Measurements from ENCODE around the gene LRP11. TPM values are rescaled to one million over a fixed set of nuclear protein-coding genes. Genes with fewer than 3 reads are reported as not detected.

LRP11 gene
- polyA plus RNA-seq, 2 of the 4 experiments (the other 2 are of a cell fraction): 48.9 to 57.7 TPM

DNA sequence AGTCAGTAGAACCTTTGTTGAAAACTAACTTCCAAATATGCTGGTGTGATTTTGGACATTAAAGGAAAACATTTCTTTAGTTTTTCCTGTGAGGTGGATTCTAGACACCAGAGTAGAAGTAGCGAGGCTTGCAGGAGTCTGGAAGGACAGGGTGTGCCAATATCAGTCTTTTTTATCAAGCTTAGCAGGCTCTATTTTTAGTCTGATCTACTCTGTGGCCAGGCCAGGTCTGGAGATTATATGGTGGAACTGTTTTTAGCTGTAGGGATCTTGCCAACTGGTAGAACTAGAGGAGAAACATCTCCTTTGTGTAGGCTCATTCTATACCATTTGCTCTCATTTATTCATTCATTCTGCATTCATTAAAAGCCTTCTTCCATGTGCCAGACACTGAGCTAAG lies 42.7 kb downstream of the LRP11 start:
- ChIA-PET CTCF (interaction anchor here (1.8 to 4.6 kb wide), 3 partner anchors 13 to 44 kb away, joined by 5 to 22 read pairs (median 6); no protein-coding TSS in a partner anchor), POLR2A (no interaction called here)
- Histone ChIP-seq H3K27ac (no peak overlapping the region), H3K4me3 (no peak overlapping the region), H3K4me2 (no peak overlapping the region), H3K4me1 (no peaks in the 10 kb centered on the region), H3K9me3 (no peaks in the 10 kb centered on the region)
- WGBS (ENCODE audit: missing lambda C conversion rate): 86% methylated on average over 1 of the region's 1 CpG
- TF ChIP-seq POLR2A (IDR thresholded peaks at IDR 0.05; ENCODE audit: low read length): no peak
- no peak for TF ChIP-seq CHD4 (IDR thresholded peaks at IDR 0.05; ENCODE audit: borderline replicate concordance)
- TF ChIP-seq HOXB5 (CRISPR knock-in tag; IDR thresholded peaks at IDR 0.05): no peak
- no peak for TF ChIP-seq KDM1A (IDR thresholded peaks at IDR 0.05; ENCODE audit: low read depth)
- FAIRE-seq (no peak), DNase-seq (ENCODE audit: low read depth in 1 of 2, low spot score in 1 of 2) (no peak), ATAC-seq (no peak)

DNA sequence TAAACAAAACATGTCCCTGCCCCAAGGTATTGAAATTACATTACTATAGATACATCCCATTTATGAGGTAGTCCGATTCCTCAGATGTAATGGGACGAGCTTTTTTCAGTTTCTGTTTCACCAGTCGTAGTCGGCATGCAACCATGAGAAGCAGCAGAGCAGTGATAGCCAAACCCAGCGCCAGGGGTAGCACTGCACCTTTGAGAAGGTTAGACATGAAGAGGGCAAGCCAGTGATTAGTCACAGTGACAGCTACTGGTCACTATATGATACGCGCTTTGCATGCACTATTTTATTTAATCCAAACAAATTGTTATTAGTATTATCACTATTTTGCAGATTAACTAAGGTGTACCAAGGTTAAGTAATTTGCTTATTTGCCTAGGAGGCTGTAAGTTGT lies 43.7 kb downstream of the LRP11 start:
- 96% methylated on average over 7 of the region's 7 CpGs for WGBS (ENCODE audit: missing lambda C conversion rate)
- ATAC-seq: no peak

DNA sequence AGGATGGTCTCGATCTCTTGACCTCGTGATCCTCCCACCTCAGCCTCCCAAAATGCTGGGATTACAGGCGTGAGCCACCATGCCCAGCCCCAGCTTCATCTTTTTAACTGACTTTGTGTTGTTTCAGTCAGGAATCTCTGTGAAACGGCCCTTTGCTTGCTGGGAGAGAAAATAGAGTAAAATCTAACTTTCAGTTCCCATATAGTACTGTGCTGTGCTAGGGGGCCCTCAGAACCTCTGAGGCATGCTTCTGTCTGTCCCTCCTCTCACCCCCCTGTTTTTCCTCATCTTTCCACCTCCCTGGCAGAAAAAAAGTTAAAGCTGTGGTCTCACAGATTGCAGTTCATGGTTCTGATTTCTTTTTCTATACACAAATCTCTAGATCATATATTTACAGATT lies 48.4 kb downstream of the LRP11 start:
- H3K4me2 ChIP-seq: no peak overlapping the region
- no peaks in the 10 kb centered on the region for H3K9me3 ChIP-seq
- no peak for DNase-seq (ENCODE audit: low read depth in 1 of 2, low spot score in 1 of 2)
- no peak for FAIRE-seq
- no peak overlapping the region for H3K27ac ChIP-seq
- ChIA-PET POLR2A (no interaction called here), CTCF (interaction anchor here (0.7 to 1.3 kb wide), 2 partner anchors 18 to 20 kb away, joined by 3 read pairs; no protein-coding TSS in a partner anchor)
- 94% methylated on average over 4 of the region's 4 CpGs for WGBS (ENCODE audit: missing lambda C conversion rate)
- H3K4me3 ChIP-seq: no peak overlapping the region
- TF ChIP-seq GATA3 (IDR thresholded peaks at IDR 0.05; ENCODE audit: borderline replicate concordance): no peak
- TF ChIP-seq TFCP2L1 (CRISPR knock-in tag; IDR thresholded peaks at IDR 0.05): no peak
- TF ChIP-seq EP300 (IDR thresholded peaks at IDR 0.05): no peak
- TF ChIP-seq CEBPB (IDR thresholded peaks at IDR 0.05): no peak
- TF ChIP-seq, protein P1, sequence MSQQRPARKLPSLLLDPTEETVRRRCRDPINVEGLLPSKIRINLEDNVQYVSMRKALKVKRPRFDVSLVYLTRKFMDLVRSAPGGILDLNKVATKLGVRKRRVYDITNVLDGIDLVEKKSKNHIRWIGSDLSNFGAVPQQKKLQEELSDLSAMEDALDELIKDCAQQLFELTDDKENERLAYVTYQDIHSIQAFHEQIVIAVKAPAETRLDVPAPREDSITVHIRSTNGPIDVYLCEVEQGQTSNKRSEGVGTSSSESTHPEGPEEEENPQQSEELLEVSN (IDR thresholded peaks at IDR 0.05; ENCODE audit: borderline replicate concordance, low read depth): no peak
- TF ChIP-seq FOSB (CRISPR knock-in tag; IDR thresholded peaks at IDR 0.05): no peak
- no peak for TF ChIP-seq MAZ (IDR thresholded peaks at IDR 0.05; ENCODE audit: borderline replicate concordance, low read depth, low read length)
- TF ChIP-seq CHD4 (IDR thresholded peaks at IDR 0.05; ENCODE audit: borderline replicate concordance): no peak
- no peak for TF ChIP-seq RARB (CRISPR knock-in tag; IDR thresholded peaks at IDR 0.05)
- no peak for TF ChIP-seq FOSL2 (IDR thresholded peaks at IDR 0.05)
- TF ChIP-seq FOSL2 (CRISPR knock-in tag; IDR thresholded peaks at IDR 0.05): no peak
- TF ChIP-seq HOXA7 (CRISPR knock-in tag; IDR thresholded peaks at IDR 0.05): no peak
- TF ChIP-seq, protein P2, sequence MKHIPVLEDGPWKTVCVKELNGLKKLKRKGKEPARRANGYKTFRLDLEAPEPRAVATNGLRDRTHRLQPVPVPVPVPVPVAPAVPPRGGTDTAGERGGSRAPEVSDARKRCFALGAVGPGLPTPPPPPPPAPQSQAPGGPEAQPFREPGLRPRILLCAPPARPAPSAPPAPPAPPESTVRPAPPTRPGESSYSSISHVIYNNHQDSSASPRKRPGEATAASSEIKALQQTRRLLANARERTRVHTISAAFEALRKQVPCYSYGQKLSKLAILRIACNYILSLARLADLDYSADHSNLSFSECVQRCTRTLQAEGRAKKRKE (CRISPR knock-in tag; IDR thresholded peaks at IDR 0.05; ENCODE audit: low read depth): no peak
- no peak for TF ChIP-seq JUN (IDR thresholded peaks at IDR 0.05)
- no peak for TF ChIP-seq ESRRA (IDR thresholded peaks at IDR 0.05; ENCODE audit: borderline replicate concordance, low read length)
- no peak for ATAC-seq
- no peaks in the 10 kb centered on the region for H3K4me1 ChIP-seq

More for the DNA sequence above, 43.7 kb downstream of the LRP11 start:
- Histone ChIP-seq H3K4me1 (no peaks in the 10 kb centered on the region), H3K9me3 (no peaks in the 10 kb centered on the region), H3K4me3 (no peak overlapping the region), H3K4me2 (no peak overlapping the region), H3K27ac (no peak overlapping the region)
- ChIA-PET CTCF (interaction anchor here (0.7 to 1.8 kb wide), 5 partner anchors 11 to 20 kb away, joined by 3 to 6 read pairs (median 3); no protein-coding TSS in a partner anchor), POLR2A (no interaction called here)
- TF ChIP-seq NFE2L2 (conservative IDR thresholded peaks at IDR 0.05; ENCODE audit: low read length): no peak
- TF ChIP-seq POLR2A (IDR thresholded peaks at IDR 0.05; ENCODE audit: low read length): no peak
- no peak for FAIRE-seq
- no peak for DNase-seq (ENCODE audit: low read depth in 1 of 2, low spot score in 1 of 2)

DNA sequence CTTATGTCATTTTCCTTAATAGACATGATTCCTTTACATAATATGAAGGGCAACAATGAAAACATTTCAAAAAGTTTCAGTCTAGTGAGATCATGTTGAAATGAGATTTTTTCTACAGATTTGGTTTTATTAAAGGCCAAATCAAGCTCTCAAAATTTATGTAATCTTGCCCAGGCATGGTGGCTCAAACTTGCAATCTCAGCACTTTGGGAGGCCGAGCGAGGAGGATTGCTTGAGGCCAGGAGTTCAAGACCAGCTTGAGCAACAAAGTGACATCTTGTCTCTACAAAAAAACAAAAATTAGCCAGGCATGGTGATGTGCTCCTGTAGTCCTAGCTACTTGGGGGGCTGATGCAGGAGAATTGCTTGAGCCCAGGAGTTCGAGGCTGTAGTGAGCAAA lies 50.8 kb downstream of the LRP11 start:
- no peak overlapping the region for H3K27ac ChIP-seq
- H3K4me2 ChIP-seq: no peak overlapping the region
- no peak for ATAC-seq
- H3K4me1 ChIP-seq: no peaks in the 10 kb centered on the region
- DNase-seq (ENCODE audit: low read depth in 1 of 2, low spot score in 1 of 2): no peak
- WGBS (ENCODE audit: missing lambda C conversion rate): 95% methylated on average over 3 of the region's 3 CpGs
- no peak for FAIRE-seq
- no peak overlapping the region for H3K4me3 ChIP-seq
- POLR2A ChIA-PET: no interaction called here
- H3K9me3 ChIP-seq: no peaks in the 10 kb centered on the region
- peak; percentile 58 for TF ChIP-seq MAFK (IDR thresholded peaks at IDR 0.05; ENCODE audit: partially characterized antibody)
- TF ChIP-seq HEYL (CRISPR knock-in tag; IDR thresholded peaks at IDR 0.05): no peak
- TF ChIP-seq, protein P3, sequence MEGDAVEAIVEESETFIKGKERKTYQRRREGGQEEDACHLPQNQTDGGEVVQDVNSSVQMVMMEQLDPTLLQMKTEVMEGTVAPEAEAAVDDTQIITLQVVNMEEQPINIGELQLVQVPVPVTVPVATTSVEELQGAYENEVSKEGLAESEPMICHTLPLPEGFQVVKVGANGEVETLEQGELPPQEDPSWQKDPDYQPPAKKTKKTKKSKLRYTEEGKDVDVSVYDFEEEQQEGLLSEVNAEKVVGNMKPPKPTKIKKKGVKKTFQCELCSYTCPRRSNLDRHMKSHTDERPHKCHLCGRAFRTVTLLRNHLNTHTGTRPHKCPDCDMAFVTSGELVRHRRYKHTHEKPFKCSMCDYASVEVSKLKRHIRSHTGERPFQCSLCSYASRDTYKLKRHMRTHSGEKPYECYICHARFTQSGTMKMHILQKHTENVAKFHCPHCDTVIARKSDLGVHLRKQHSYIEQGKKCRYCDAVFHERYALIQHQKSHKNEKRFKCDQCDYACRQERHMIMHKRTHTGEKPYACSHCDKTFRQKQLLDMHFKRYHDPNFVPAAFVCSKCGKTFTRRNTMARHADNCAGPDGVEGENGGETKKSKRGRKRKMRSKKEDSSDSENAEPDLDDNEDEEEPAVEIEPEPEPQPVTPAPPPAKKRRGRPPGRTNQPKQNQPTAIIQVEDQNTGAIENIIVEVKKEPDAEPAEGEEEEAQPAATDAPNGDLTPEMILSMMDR (IDR thresholded peaks at IDR 0.05): no peak
- TF ChIP-seq HOXB5 (CRISPR knock-in tag; IDR thresholded peaks at IDR 0.05): no peak
- CTCF ChIA-PET: interaction anchor here (0.6 kb wide), 1 partner anchor 23 kb away, joined by 3 read pairs; no protein-coding TSS in a partner anchor

Data from A549 (cell line).